Activated T-cell treated with anti-CD3 and anti-CD28 coated beads, Interleukin-2, amount 50 U/mL, for 24 hours (primary cell): ENCODE data around the gene GLT6D1.
"Not testable (repeated sequence)": the region's sequence is repeated elsewhere in the genome, so short reads cannot be mapped to it uniquely, and the experiment has no call there.

Experiments
- DNase-seq: peaks from one replicate; pipeline ENCODE4 v3.0.0-alpha.2; 2020
- H3K27ac Mint-ChIP-seq: 2 replicates; pipeline ENCODE4 v1.8.0; 2020; ENCODE audit warnings: mild to moderate bottlenecking, mixed read lengths
- H3K27me3 Mint-ChIP-seq: 2 replicates; pipeline ENCODE4 v1.8.0; 2020; ENCODE audit warnings: mixed read lengths
- H3K36me3 Mint-ChIP-seq: 2 replicates; pipeline ENCODE4 v1.8.0; 2020; ENCODE audit warnings: low read depth, mixed read lengths
- H3K4me1 Mint-ChIP-seq: 2 replicates; pipeline ENCODE4 v1.8.0; 2020; ENCODE audit warnings: low read depth, mixed read lengths
- H3K4me3 Mint-ChIP-seq: 2 replicates; pipeline ENCODE4 v1.8.0; 2020; ENCODE audit warnings: mild to moderate bottlenecking, moderate library complexity, mixed read lengths
- H3K9me3 Mint-ChIP-seq: 2 replicates; pipeline ENCODE4 v1.8.0; 2020; ENCODE audit warnings: mixed read lengths

Gene GLT6D1

GRCh38 chr9:135670721-135671590 is 31.6 kb upstream of the GLT6D1 start:
- no peak for DNase-seq
- Mint-ChIP-seq H3K9me3 (peaks cover 2% of the 10 kb centered on the region), H3K27ac (no peak overlapping the region), H3K36me3 (no peaks in the 10 kb centered on the region), H3K4me1 (no peaks in the 10 kb centered on the region), H3K4me3 (no peak overlapping the region), H3K27me3 (no peaks in the 10 kb centered on the region)

- H3K27me3 Mint-ChIP-seq, result no peaks in the 10 kb centered on the region
- no peak for DNase-seq
- H3K4me1 Mint-ChIP-seq, result no peaks in the 10 kb centered on the region
Observed at GRCh38 chr9:135669616-135670285, 30.4 kb upstream of the GLT6D1 start.

GRCh38 chr9:135669018-135669417 is 29.7 kb upstream of the GLT6D1 start:
- not testable (repeated sequence) for H3K27ac Mint-ChIP-seq, DNase-seq, H3K27me3 Mint-ChIP-seq, H3K36me3 Mint-ChIP-seq, H3K4me3 Mint-ChIP-seq, H3K4me1 Mint-ChIP-seq, H3K9me3 Mint-ChIP-seq

More at GRCh38 chr9:135669616-135670285, 30.4 kb upstream of the GLT6D1 start:
- Mint-ChIP-seq H3K27ac (no peak overlapping the region), H3K36me3 (no peaks in the 10 kb centered on the region), H3K9me3 (peaks cover 2% of the 10 kb centered on the region), H3K4me3 (no peak overlapping the region)

GRCh38 chr9:135667463-135668001 is 28.2 kb upstream of the GLT6D1 start:
- Mint-ChIP-seq H3K4me3 (no peak overlapping the region), H3K4me1 (no peaks in the 10 kb centered on the region), H3K27ac (no peak overlapping the region), H3K9me3 (peaks cover 2% of the 10 kb centered on the region), H3K36me3 (no peaks in the 10 kb centered on the region), H3K27me3 (no peaks in the 10 kb centered on the region)
- no peak for DNase-seq

- Mint-ChIP-seq H3K4me3 (no peak overlapping the region), H3K27ac (no peak overlapping the region), H3K9me3 (peaks cover 2% of the 10 kb centered on the region), H3K36me3 (no peaks in the 10 kb centered on the region), H3K4me1 (no peaks in the 10 kb centered on the region), H3K27me3 (no peaks in the 10 kb centered on the region)
- DNase-seq, result no peak
Observed at GRCh38 chr9:135666534-135667462, 27.5 kb upstream of the GLT6D1 start.

DNA sequence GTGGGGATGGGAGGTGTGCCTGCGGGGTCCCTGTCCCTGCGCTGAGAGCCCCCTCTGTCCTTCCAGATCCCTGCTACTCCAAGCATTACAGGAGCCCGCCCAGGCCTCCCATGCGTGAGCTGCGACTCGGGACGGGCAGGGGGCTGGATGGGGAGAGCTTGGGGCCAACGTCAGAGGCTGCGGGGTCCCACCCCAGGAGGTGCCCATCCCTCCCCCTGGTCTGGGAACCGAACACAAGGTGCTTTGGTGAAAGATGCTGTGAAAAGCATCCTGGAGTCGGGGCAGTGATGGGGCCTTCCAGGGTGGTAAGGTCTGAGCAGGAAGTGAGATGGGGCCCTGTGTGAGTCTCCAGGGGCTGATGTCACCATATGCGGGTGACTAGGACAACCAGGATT is 26.5 kb upstream of the GLT6D1 start:
- Mint-ChIP-seq H3K36me3 (no peaks in the 10 kb centered on the region), H3K27ac (no peak overlapping the region), H3K27me3 (no peaks in the 10 kb centered on the region), H3K9me3 (peaks cover 2% of the 10 kb centered on the region), H3K4me3 (no peak overlapping the region), H3K4me1 (no peaks in the 10 kb centered on the region)
- no peak for DNase-seq

DNA sequence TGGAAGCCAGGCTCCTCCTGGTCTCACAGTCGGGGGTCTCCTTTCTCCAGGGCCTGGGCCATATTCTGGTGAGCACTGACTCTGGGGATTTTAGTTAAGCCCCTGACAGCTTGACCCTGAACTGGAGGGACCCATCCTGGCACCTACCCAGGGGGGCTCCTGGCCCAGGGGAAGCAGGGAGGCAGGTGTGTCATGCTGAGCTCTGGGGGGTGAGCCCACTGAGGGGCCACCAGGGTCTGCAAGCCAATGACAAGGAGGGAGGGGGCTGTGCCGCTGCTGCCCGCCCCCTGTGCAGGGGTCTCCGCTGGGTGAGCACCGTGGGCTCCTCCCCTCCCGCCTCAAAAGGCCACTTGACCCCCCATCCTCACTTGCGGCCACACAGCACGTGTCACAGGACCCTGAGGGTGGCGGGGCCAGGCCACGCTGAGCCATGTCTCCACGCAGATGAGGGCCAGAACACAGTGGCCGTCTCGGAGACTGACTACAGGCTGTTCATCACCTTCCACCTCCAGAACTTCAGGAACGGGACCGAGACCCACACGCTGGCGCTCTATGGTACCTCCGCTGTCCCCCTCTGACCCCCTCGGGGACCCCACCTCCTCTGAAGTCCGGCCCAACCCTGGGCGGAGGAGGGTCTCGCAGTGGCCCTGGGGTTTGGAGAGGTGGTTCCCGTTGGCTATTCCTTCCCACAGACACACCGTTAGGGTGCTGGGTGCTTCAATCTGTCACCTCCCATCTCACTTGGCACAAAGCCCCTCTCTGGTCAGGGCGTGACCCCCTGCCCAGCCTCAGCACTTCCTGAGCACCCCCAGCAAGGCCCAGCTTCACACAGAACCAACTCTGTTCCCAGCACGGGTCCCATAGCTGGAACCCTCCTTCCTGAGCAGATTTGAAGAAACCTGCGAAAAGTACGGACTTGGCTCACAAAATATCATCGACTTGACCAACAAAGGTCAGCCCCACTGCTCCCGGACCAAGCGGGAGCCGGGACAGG is 25.8 kb upstream of the GLT6D1 start:
- Mint-ChIP-seq H3K27me3 (no peaks in the 10 kb centered on the region), H3K36me3 (no peaks in the 10 kb centered on the region), H3K9me3 (peaks cover 2% of the 10 kb centered on the region), H3K4me1 (no peaks in the 10 kb centered on the region), H3K4me3 (no peak overlapping the region), H3K27ac (no peak overlapping the region)
- DNase-seq, result no peak

DNA sequence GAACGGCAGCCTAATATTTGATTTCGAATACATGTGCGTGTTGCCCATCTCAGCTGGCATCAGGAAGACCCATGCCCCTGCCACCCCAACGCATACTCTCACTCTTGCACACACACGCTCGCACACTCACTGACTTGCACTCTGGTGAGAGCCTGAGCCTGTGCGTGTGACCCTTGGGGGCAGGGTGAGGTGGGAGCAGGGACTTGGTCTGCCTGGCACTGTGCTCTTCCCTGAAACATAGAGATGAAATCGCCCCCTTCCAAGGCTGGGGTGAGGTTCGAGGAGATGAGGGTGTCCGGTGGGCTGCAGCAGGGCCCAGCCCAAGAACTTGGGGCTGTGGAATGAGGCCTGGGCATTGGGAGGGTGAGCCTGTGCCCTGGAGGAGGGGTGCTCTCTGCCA is 24.9 kb upstream of the GLT6D1 start:
- H3K27me3 Mint-ChIP-seq, result no peaks in the 10 kb centered on the region
- H3K4me1 Mint-ChIP-seq, result no peaks in the 10 kb centered on the region
- H3K36me3 Mint-ChIP-seq, result no peaks in the 10 kb centered on the region
- H3K9me3 Mint-ChIP-seq, result peaks cover 2% of the 10 kb centered on the region
- H3K27ac Mint-ChIP-seq, result no peak overlapping the region
- DNase-seq, result no peak
- H3K4me3 Mint-ChIP-seq, result no peak overlapping the region

DNA sequence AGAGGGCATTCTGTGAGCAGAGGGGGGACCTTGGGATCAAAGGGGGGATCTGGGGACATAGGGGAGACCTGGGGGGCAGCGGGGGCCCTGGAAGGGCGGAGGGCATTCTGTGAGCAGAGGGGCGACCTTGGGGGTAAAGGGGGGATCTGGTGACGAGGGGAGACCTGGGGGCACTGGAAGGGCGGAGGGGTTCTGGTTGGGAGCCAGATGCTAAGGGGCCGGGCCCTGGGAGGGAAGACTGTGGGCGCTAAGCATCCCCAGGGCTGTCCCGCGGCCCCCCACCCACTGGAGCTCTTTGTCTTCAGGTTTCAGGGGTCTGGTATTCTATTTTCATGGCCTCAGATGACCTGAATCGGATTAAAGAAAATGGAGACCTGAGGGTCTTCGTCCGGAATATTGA is 24.5 kb upstream of the GLT6D1 start:
- peaks cover 2% of the 10 kb centered on the region for H3K9me3 Mint-ChIP-seq
- H3K27me3 Mint-ChIP-seq, result no peaks in the 10 kb centered on the region
- no peak for DNase-seq
- no peak overlapping the region for H3K4me3 Mint-ChIP-seq
- H3K27ac Mint-ChIP-seq, result no peak overlapping the region
- no peaks in the 10 kb centered on the region for H3K4me1 Mint-ChIP-seq
- H3K36me3 Mint-ChIP-seq, result no peaks in the 10 kb centered on the region

DNA sequence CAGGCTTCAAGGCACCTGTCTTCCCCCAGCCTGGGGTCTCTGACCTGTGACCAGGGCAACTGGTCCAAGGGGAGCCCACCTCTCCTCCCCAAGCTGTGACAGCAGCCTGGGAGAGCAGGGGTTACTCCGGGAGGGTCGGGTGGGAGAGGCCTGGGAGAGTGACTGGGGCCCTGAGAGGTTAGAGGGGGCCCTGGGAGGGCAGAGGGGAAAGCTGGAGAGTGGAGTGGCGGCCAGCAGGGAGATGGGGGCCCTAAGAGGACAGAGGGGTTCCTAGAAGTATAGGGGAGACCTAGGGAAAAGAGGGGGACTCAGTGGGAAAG is 24.1 kb upstream of the GLT6D1 start:
- Mint-ChIP-seq H3K27me3 (no peaks in the 10 kb centered on the region), H3K9me3 (peaks cover 2% of the 10 kb centered on the region), H3K36me3 (no peaks in the 10 kb centered on the region), H3K27ac (no peak overlapping the region), H3K4me3 (no peak overlapping the region), H3K4me1 (no peaks in the 10 kb centered on the region)
- no peak for DNase-seq

GRCh38 chr9:135662758-135663450 is 23.6 kb upstream of the GLT6D1 start, which contains the start of gene LCN9:
TSS of gene LCN9 (plus strand) at chr9:135663309. CDS start at chr9:135663322, 13 bp downstream.
- Mint-ChIP-seq H3K9me3 (no peaks in the 10 kb centered on the region), H3K27ac (no peak within 1 kb of the TSS), H3K27me3 (no peaks in the 10 kb centered on the region), H3K4me1 (no peaks in the 10 kb centered on the region), H3K4me3 (no peak within 1 kb of the TSS), H3K36me3 (no peaks in the 10 kb centered on the region)
- DNase-seq, result no peak

GRCh38 chr9:135661816-135662560 is 22.6 kb upstream of the GLT6D1 start:
- Mint-ChIP-seq H3K9me3 (no peaks in the 10 kb centered on the region), H3K36me3 (no peaks in the 10 kb centered on the region), H3K4me1 (no peaks in the 10 kb centered on the region), H3K4me3 (no peak overlapping the region), H3K27ac (no peak overlapping the region), H3K27me3 (peaks cover 1% of the 10 kb centered on the region)
- DNase-seq, result no peak
